Stimulated activated naive CD8-positive, alpha-beta T cell treated with anti-CD3 and anti-CD28 coated beads, Interleukin-15, Interleukin-2, amounts not matched to agents 100 U/mL and 50 U/mL, for 24 hours (primary cell): ENCODE measurements around the gene TMEM117.
"Not testable (repeated sequence)": the region's sequence is repeated elsewhere in the genome, so short reads cannot be mapped to it uniquely, and the experiment has no call there.

Experiments
- ATAC-seq: fragments of 150-1000 bp; cut with Tn5 transposase; one replicate; pipeline ENCODE4 v1.10.0; 2021
- DNase-seq: peaks from one replicate; pipeline ENCODE4 v3.0.0; 2021

Gene TMEM117

DNA sequence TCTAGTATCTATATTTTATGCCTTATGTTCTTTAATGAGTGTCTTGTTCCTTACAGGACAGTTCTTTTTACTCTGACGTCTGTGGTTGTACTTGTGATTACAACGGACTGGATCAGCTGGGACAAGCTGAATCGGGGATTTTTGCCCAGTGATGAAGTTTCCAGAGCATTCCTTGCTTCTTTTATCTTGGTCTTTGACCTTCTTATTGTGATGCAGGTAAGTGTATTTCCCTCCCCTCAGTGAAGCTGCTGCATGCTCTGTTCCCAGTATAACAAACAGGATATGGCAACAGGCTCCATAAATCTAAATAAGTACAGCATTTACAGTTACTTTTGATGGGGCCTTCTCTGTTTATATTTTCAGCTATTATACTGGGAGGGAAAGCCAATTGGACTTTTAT, 463.6 kb downstream of the TMEM117 start:
- DNase-seq: no peak
- ATAC-seq: no peak

DNA sequence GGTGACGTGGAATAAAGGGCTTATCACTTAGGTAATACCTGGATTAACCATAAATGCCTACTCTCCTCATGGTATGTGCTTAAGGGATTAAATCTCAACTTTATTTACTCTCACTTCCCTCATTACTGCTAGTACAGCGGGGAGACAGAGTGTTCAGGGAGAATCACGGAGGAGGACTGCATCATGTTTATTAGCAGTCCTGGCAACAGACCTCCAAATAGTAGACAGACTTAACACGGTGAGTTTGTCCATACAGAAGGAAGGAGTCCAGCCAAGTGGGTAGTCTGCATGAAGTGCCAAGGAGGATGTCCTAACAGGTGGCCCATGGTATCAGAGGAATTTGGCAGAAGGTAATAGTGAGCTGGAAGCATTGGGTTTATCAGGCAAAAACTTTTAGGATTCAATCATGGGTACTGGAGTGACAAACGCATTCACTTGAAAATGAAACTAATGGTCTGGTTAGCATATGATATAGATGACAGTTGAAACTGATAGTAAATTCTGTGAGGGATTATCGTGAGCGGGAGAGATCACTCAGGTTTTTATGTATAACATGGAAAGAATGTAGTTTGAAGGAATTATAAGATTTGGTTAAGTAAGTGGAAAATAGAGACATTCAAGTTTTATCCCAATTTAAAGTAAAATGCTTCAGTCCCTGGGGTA, 471.8 kb downstream of the TMEM117 start:
- ATAC-seq (no peak), DNase-seq (no peak)

GRCh38 chr12:44313188-44313587, 477.3 kb downstream of the TMEM117 start:
- ATAC-seq: no peak
- DNase-seq: no peak

- no peak for DNase-seq
Measured at GRCh38 chr12:44314007-44314500, 478.2 kb downstream of the TMEM117 start.

DNA sequence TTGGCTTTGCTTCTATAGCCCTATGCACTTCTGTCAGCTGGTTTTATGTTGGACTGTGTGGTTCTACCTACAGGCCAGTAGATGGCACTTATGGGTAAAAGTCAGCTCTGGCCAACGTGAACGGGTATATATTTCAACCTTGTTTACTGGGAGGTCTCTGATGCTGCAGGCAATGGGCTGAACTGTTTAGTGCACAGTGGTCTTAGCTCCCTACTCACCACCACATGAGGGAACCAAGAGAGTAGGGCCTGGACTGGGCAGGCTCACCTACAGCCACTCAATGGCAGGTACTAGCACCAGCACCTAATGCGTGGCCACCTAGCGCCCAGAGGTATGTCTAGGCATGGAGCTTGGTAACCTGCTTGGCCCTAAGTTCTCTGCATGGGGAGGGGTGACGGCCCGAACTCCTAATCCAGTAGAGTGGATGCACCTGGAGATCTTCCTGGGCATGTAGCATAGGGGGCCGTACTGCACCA, 481.8 kb downstream of the TMEM117 start:
- DNase-seq: no peak

More at GRCh38 chr12:44314007-44314500, 478.2 kb downstream of the TMEM117 start:
- ATAC-seq: no peak

DNA sequence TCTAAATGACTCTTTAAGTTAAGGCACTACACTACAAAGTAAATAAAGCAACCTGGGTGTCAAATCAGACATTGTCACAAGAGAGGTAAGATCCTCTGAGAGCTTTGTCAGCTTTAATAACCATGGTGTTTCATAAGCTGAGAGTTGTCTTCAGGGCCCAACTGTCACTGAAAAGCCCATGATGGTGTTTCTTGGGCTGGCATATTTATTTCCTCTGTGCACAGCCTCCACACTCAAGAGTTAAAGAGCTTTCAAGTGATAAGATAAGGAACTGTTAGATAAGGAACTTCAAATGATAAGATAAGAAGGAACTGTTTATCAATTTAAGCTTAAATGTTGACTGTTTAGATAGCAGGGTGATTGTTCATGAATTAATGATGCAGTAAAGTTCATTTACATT, 495.4 kb downstream of the TMEM117 start:
- no peak for DNase-seq
- no peak for ATAC-seq

More for the DNA sequence above, 481.8 kb downstream of the TMEM117 start:
- ATAC-seq: no peak

- ATAC-seq (no peak), DNase-seq (no peak)
Measured at GRCh38 chr12:44334347-44334746, 498.5 kb downstream of the TMEM117 start.

DNA sequence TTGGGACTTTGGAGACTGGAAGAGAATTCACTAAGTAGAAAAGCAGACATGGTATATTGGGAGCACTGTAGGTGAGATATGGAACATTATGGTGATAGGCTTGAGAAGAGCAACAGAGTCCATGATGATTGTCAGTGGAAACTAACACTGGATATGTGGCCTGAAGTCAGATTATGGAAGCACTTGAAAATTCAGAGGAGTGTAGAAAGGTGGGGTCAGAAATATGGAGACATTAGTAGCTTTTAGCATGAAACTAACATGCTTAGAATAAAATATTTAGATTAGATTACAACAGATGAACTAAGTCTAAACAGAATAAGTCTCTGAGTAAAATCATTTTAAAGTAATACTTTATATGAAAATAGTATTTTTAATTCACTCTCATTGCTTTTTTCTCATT, 499.1 kb downstream of the TMEM117 start:
- DNase-seq (no peak), ATAC-seq (no peak)

GRCh38 chr12:44336577-44336976, 500.7 kb downstream of the TMEM117 start:
- DNase-seq: no peak
- no peak for ATAC-seq

- DNase-seq (no peak), ATAC-seq (no peak)
Measured at GRCh38 chr12:44342371-44342770, 506.5 kb downstream of the TMEM117 start.

GRCh38 chr12:44347145-44347544, 511.3 kb downstream of the TMEM117 start:
- ATAC-seq (no peak), DNase-seq (no peak)

DNA sequence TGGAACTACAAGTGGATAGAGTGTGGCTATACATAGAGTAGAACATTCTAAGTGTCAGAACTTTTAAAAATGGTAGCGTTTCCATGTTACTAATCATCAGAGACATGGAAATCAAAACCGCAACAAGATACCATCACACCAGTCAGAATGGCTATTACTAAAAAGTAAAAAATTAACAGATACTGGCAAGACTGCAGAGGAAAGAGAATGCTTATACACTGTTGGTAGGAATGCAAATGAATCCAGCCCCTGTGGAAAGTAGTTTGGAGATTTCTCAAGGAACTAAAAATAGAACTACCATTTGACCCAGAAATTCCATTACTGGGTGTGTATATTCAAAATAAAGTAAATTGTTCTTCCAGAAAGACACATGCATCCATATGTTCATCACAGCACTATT, 521.6 kb downstream of the TMEM117 start:
- no peak for DNase-seq
- no peak for ATAC-seq

GRCh38 chr12:44358636-44359035, 522.8 kb downstream of the TMEM117 start:
- ATAC-seq: no peak
- no peak for DNase-seq

GRCh38 chr12:44362947-44363346, 527.1 kb downstream of the TMEM117 start:
- ATAC-seq (no peak), DNase-seq (no peak)

- ATAC-seq (no peak), DNase-seq (no peak)
Measured at GRCh38 chr12:44367136-44367535, 531.3 kb downstream of the TMEM117 start.

- no peak for DNase-seq
- no peak for ATAC-seq
Measured at GRCh38 chr12:44367916-44368315, 532.0 kb downstream of the TMEM117 start.

GRCh38 chr12:44369998-44370397, 534.1 kb downstream of the TMEM117 start:
- DNase-seq: no peak
- ATAC-seq: no peak

DNA sequence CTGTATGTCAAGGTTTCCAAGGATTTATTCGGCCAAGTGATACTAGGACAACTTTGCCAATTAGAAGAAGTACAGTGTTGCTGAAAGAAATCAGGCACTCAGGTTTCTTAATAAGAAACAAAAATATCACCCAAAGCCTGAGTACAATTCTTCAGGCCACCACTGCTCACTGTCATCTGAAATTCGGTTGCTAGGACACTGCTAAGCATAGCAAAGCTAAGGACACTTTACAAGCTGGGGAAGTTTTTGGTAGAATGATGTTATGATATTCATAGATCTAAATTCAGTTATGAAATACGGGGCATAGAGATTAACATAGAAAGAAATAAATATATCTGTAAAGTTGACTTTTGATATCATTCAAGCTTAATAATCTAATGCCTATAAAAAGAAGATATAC, 535.1 kb downstream of the TMEM117 start:
- no peak for ATAC-seq
- DNase-seq: no peak

DNA sequence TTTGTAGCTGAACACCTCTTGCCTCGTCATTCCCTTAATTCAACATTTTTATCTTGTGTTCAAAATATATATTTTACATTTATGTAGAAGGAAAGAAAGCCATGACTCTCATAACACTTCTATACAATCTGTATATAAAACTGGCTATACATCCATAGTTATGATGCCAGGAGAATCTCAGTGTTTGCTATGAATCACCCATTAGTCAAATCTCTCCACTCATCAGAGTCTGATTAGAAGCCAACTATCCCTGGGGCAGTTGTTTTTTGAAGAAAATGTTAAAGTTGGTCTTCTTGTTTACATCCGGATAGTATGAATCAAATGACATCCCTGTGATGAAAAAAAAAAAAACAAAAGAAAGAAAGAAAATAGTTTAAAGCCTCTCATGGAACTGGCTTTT, 536.4 kb downstream of the TMEM117 start:
- DNase-seq (no peak), ATAC-seq (no peak)

- ATAC-seq: no peak
- DNase-seq: no peak
Measured at GRCh38 chr12:44375694-44376093, 539.8 kb downstream of the TMEM117 start.

DNA sequence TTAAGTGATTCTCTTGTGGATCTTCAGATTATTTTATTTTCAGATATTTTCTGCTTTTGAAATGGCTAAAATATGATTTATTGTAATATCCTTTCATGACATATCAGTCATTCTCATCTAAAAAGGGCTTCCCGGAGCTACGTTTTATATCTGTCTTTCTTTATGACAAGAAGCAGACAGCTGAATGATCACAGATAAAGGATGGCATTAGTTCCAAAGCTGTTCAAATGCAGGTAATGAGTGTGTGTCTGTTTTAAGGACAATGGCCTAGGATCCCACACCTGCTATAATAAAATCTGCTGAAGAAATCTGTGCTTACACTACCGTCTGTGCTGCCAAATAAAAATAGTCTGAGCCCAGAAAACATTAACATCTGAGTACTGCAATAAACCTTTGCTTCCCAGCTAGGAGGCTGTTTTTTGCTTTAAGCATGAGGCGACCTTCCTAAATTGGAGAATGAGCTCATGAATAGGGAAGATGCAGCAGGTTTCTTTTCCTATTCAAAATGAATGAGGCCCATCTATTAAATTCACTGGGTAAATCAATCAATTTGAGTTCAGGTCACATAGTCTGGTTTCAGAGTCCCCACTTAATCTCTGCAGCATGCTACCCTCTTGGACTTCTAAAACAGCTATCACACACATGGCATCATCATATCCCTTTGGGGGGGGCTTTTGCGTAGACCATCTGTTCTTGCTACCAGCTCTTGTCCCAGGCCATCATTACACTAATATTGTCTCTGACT, 541.7 kb downstream of the TMEM117 start:
- ATAC-seq: no peak
- DNase-seq: no peak

DNA sequence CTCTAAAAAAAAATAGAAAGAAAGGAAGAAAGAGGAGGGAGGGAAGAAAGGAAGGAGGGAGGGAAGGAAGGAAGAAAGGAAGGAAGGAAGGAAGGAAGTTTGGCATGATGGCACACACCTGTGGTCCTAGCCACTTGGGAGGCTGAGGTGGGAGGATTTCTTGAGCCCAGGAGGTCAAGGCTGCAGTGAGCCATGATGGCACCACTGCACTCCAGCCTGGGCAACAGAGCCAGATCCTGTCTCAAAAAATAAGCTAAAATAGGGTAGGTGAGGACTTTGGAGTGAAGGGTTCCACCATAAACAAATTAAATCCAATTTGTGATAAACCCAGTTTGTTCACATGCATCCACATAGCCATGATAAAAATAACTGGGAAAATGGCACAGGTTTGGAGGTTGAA, 543.2 kb downstream of the TMEM117 start:
- not testable (repeated sequence) for ATAC-seq, DNase-seq

DNA sequence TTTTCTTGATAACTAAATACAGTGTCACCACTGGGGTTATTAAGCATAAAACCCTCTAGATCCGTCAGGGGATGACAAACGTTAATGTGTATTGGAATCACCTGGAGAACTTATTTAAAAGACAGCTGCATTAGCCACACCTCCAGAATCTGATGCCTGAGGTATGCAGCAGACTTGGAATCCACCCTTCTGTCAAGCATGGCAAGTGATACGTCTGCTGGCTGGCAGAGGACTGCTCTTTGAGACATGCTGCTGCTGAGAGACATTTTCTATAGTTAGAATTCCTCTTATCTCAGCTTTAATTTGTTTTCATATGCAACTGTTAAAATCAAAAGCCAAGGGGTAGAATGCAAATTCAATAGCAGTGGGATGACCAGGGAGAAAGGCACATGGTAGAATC, 544.0 kb downstream of the TMEM117 start:
- no peak for ATAC-seq
- DNase-seq: no peak

GRCh38 chr12:44380861-44381260, 545.0 kb downstream of the TMEM117 start:
- DNase-seq (no peak), ATAC-seq (no peak)
